GM12801 (cell line): Measurements from ENCODE around the gene EPHA5.

Experiments used
- CTCF ChIP-seq: IDR thresholded peaks from one replicate; pipeline ENCODE4 v1.5.1; 2011; ENCODE audit warnings: control low read depth; ENCODE audit not compliant: insufficient read length; ENCODE audit errors: extremely low read depth

EPHA5 gene

DNA sequence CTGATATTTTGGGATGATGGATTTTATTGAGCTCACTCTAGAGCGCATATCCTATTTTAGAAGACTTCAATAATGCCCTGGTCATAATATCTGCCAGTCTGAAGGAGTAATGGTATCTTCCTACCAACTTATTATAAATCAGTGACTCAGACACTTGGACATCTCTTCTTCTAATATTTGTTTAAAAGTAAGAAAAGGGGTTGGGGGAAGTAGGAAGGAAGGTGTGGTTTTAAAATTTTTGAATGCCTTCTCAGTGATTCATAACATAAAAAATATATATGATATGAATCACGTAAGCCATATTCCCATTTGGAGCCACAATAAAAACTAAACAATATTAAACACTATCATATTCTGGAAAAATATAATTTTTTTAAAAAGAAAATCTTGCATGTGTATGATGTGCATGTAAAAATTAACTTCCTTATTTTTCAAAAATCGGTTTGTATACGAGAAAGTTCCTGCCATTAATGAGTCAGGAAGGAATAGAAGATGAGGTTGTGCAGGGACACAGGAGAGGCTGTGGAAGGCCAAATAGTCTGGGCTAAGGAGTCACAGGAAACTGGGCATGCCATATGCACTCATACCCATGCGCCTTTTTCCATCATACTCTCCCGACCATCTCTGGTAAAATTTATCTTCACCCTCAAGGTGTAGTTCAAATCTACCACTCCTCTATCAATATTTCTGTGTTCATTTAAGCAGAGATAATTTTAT lies 286.5 kb downstream of the EPHA5 start:
- no peak for TF ChIP-seq CTCF

GRCh38 chr4:65381648-65382047 lies 288.6 kb downstream of the EPHA5 start:
- TF ChIP-seq CTCF, result no peak

DNA sequence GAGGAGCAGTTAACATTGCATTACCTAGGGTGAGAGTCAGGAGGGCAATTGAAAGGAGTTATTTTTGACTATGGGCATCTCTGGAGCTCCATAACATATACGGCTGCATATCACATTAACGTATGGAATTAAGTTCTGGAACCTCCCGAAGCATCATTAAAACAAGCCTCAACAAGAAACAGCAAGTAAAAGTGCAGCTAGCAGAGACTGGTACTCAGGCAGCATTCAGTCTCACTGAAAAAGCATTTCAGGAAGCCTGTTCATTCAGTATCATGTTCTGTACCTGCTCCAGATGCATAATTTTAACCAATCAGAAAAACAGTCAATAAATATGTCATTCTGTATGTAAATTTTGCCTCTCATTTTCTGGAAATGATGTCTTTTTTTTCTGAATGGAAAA lies 299.6 kb downstream of the EPHA5 start:
- no peak for TF ChIP-seq CTCF

- no peak for TF ChIP-seq CTCF
Observed at GRCh38 chr4:65367306-65367705, 303.0 kb downstream of the EPHA5 start.

DNA sequence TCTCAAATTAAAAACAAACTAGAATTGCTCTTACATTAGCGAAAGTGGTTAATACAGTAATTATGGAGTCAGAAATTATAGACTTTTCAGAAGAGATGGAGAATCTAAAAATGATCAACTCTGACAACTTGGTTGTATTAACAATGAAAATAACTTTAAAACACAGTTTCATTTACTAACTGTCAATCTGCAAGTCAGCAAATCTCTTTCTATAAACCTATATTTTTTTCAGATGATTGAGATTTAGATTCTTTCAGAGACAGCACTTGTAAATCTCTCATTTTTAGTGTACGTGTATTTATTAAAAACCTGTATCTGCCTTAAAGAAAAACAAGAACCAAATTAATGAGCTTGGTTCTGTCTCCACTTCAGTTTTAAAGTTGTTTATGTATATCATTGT lies 311.4 kb downstream of the EPHA5 start:
- TF ChIP-seq CTCF, result no peak

- TF ChIP-seq CTCF, result no peak
Observed at GRCh38 chr4:65353098-65353497, 317.2 kb downstream of the EPHA5 start.

GRCh38 chr4:65344278-65344825 lies 325.9 kb downstream of the EPHA5 start:
- no peak for TF ChIP-seq CTCF
